SK-N-MC (cell line): ENCODE data around the gene ZNF398.
A peak's percentile ranks its signal among the peaks of the same experiment; 100 is the strongest.

Source experiments
- EZH2 ChIP-seq: fragments of 200-600 bp; sonication (generic); IDR thresholded peaks from one replicate; pipeline ENCODE4 v1.6.1; 2017; ENCODE audit warnings: antibody characterized with exemption
- POLR2AphosphoS5 ChIP-seq: IDR thresholded peaks from 2 replicates; pipeline ENCODE4 v1.6.1; 2012; ENCODE audit warnings: mild to moderate bottlenecking, low read depth, low read length, borderline replicate concordance

DNA sequence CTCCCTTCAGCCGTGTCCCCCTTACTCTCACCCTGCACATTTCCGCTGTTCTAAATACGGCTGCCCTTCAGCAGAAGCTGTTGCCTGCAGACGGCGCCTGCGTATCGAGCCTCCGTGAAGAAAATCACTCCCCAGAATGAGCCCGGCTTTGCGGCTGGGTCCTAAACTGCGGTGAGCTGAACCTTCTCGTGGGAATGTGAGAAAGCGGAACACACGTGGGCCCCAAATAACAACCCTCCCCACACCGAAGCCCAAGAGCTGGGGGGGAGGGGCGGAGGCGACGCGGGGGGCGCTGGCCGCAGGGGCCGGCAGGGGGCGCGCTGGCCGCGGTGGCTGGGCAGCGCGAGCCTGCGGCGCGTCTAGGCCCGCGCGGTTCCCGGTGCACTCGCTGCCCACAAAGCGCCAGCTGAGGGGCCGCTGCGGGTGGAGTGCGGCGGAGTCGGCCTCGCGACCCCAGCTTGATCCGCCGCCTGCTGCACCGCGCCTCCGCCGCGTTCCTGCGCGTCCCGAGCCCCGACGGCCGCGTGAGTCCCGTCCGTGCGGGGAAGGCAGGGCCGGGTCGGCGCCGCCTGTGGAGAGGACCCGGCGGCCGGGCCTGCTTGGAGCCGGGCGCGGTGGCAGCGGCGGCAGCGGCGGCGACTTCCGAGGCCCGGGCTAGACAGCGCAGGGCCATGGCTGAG lies at the start of gene ZNF398:
- peak; percentile 44; the same call in 1 of the 2 replicates for TF ChIP-seq POLR2AphosphoS5
- TF ChIP-seq EZH2, result no peak
